HG03378 (cell line): ENCODE results near the gene WNK3.
"Not testable (repeated sequence)": the region's sequence is repeated elsewhere in the genome, so short reads cannot be mapped to it uniquely, and the experiment has no call there.

Source experiments
- ATAC-seq: cut with Tn5 transposase; IDR thresholded peaks from one replicate; pipeline ENCODE4 v1.9.1; 2021; ENCODE audit warnings: mild to moderate bottlenecking, moderate library complexity; ENCODE audit not compliant: unreplicated experiment

The WNK3 gene

GRCh38 chrX:54357414-54358377 lies at the start of gene WNK3:
Gene WNK3 (minus strand): TSS chrX:54358046.
- ATAC-seq, result no peak

- no peak for ATAC-seq
These were observed 49.4 kb upstream of the WNK3 start for GRCh38 chrX:54407266-54407665.

- ATAC-seq, result no peak
These were observed 39.3 kb upstream of the WNK3 start for GRCh38 chrX:54397113-54397512.

- no peak for ATAC-seq
These were observed 28.5 kb upstream of the WNK3 start for GRCh38 chrX:54386314-54386713.

DNA sequence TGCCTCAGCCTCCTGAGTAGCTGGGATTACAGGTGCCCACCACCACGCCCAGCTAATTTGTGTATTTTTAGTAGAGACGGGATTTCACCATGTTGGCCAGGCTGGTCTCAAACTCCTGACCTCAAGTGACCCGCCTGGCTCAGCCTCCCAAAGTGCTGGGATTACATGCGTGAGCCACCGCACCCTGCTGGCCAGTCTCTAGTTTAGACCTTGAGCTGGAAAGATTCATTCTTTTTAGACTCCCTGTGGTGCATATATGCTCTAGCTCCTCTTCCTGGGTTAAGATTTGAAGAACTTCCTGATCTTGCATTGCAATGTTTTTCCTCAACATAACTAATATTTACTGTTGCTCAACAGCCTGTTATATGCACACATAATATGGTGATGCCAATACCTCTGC lies 26.8 kb upstream of the WNK3 start:
- not testable (repeated sequence) for ATAC-seq

DNA sequence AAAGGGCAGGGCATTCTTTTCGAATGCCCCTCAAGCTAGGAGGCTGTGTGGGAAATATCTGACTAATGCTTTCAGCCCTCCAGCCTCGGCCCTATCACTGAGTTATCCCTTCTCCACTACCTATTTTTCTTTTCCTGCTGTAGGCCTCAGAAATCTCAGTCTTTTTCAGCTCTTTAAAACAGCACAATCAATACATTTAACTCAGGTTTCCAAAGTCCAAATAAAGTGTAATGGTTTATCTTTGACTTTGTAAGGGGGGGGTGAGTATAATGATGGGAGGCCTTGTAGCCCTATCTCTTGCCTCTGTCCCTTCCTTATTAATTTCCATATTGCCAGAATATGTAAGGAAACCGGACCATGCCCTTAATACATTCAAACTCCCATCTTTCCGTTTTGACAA lies 1.6 kb upstream of the WNK3 start:
- no peak for ATAC-seq

DNA sequence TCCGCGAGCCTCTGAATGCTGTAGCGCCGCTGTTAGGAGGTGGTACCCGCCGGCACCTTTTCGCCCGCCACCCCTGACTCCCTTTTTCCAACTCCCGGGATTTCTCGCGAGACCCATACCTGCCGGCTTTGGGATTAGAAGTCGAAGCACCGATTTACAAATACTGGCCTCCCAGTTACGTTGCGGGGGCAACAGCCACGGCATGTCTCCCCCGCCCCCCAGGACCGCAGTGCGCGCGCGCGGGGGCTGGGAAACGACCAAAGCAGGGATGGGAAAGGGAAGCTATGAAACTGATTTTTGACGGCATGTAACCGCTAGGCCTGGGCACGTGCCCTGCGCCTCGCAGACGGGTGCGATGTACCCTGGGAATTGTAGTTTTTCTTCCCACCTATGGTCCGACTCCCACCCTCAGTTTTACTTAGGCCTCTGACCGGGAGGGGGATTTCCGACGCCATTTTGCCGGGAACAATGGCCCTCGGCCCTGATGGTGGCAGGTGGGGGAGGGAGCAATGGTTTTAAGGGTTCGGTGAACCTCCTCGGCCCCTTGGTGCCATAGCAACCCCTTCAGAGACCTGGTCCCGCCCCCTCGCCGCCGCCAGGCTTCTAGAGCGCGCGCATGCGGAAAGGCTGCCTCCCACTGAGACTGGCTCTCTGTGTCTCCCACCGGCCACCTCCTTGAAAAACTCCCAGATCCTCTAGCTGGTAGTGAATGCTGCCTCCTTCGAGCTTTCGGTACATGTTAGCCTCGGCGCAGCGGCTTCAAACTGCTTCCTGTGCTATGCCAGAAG lies 772 bp upstream of the WNK3 start:
- ATAC-seq, result no peak

GRCh38 chrX:54352677-54353076 lies 5.2 kb downstream of the WNK3 start:
- no peak for ATAC-seq

- ATAC-seq, result not testable (repeated sequence)
These were observed 20.5 kb downstream of the WNK3 start for GRCh38 chrX:54337383-54337782.

GRCh38 chrX:54325077-54325476 lies 32.8 kb downstream of the WNK3 start:
- no peak for ATAC-seq

DNA sequence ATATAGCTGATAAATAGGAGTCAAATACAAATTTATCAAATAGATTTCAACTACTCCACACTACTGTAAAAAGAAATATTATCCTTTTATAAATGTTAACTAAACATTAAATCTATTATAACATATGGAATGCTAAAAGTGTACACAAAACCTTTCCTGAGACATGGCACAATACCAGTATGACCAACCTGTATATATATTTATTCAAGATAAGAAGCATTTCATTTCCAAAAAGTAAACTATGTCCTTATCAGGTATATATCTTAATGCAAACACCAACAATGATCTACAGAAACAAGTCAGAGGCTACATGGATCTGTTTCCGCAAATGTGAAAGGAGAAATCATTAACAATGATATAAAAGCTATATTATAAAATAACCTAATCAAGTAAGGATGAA lies 37.8 kb downstream of the WNK3 start:
- no peak for ATAC-seq

DNA sequence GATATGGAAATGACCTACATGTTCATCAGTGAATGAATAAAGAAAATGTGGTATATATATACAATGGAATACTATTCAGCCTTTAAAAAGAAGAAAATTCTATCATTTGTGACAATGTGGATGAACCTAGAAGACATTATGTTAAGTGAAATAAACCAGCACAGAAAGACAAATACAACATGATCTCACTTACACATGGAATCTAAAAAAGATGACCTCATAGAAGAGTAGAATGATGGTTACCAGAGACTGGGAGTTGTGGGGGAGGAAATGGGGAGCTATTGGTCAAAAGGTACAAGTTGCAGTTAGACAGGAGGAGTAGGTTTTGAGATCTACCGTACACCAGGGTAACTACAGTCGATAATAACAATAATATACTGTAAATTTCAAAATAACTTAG lies 51.5 kb downstream of the WNK3 start:
- no peak for ATAC-seq

DNA sequence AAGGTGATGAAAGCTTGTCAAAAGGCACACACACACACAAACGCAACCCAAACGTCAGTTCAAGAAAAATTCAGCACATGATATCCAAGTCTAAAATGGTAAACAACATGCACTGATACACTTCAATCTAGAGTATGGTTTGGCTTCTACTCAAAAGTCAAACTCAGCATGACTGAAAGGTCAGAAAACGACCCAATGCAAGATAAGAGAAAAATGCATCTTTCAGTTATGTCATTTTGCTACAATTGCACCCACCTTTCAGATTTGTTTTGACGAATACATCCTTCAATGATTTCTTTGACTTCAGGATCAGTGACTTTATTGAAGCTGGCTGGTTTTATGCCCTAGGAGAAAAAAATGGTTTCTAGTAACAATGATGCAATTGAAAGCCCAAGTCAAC lies 56.3 kb downstream of the WNK3 start:
- no peak for ATAC-seq

- ATAC-seq, result no peak
These were observed 63.5 kb downstream of the WNK3 start for GRCh38 chrX:54294306-54294705.

DNA sequence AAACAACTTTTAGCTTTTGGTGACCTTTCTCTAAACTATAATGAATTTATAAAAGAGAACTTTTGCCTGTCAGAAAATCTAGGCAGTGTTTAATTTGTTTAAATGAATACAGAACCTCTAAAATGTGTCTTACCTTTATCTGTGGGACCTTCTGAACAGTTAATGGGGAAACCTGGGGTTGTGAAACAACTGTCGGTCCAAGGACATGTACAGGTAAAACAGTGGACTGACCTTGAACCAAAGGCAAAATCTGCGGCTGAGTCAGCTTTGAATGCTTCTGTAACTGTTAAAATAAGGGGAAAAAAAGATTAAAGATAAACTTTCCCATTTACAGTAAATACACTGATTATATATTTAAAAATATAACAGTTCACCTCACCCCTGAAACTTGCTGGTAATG lies 65.1 kb downstream of the WNK3 start:
- no peak for ATAC-seq

DNA sequence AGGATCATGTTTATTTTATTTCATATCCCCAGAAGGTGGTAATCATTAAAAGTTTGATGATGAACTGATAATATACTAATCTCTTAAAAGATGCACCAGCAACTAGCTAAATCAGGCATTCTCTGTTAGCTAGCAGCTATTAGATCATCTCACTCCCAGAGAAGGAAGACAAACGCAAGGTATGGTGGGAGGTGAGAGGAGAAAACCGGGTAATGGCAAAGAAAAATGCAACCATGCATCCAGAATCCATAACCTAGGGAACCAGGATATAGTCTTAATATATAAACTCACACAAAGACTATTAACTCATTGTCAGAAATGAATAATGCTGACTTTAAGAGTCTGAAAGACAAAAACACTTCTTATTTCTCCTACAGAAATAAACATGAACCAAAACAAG lies 66.1 kb downstream of the WNK3 start:
- ATAC-seq, result no peak

GRCh38 chrX:54288968-54289367 lies 68.9 kb downstream of the WNK3 start:
- no peak for ATAC-seq

GRCh38 chrX:54288277-54288676 lies 69.6 kb downstream of the WNK3 start:
- no peak for ATAC-seq

GRCh38 chrX:54281676-54282075 lies 76.2 kb downstream of the WNK3 start:
- ATAC-seq, result no peak

DNA sequence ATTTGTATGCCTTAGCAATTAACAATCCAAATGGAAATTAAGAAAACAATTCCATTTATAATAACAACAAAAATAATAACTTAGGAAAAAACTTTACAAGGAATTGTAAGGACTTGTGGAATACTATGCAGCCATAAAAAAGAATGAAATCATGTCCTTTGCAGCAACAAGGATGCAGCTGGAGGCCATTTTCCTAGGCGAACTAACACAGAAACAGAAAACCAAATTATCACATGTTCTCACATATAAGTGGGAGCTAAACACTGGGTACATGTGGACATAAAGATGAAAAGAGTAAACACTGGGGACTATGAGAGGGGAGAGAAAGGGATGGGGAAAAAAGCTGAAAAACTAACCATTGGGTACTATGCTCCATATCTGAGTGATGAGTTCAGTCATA lies 77.4 kb downstream of the WNK3 start:
- no peak for ATAC-seq

GRCh38 chrX:54271664-54272063 lies 86.2 kb downstream of the WNK3 start:
- no peak for ATAC-seq

DNA sequence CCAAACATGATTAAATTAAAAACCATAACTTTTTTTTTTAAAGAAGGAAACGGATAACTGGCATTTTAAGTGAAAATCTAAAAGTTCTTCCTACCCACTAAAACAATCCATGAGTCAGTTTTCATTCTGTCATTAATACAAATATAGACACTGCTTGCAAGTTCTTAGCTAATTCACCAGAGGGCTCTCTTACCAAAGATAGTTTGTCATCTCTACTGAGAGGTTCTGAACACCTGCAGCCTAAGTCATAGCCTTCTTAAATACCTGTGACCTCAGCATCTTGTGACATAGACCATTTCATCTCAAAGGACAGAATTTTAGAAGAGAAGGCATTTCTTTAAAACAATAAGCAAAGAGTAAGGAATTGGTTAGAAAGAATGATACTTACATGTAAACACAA lies 109.5 kb downstream of the WNK3 start:
- ATAC-seq, result no peak
